HG02678 (cell line): ENCODE measurements around the gene PXMP4.
A peak's percentile ranks its signal among the peaks of the same experiment; 100 is the strongest.

Source experiments
- ATAC-seq: cut with Tn5 transposase; IDR thresholded peaks from one replicate; pipeline ENCODE4 v1.9.1; 2021; ENCODE audit warnings: mild to moderate bottlenecking, moderate library complexity; ENCODE audit not compliant: unreplicated experiment

Gene PXMP4

DNA sequence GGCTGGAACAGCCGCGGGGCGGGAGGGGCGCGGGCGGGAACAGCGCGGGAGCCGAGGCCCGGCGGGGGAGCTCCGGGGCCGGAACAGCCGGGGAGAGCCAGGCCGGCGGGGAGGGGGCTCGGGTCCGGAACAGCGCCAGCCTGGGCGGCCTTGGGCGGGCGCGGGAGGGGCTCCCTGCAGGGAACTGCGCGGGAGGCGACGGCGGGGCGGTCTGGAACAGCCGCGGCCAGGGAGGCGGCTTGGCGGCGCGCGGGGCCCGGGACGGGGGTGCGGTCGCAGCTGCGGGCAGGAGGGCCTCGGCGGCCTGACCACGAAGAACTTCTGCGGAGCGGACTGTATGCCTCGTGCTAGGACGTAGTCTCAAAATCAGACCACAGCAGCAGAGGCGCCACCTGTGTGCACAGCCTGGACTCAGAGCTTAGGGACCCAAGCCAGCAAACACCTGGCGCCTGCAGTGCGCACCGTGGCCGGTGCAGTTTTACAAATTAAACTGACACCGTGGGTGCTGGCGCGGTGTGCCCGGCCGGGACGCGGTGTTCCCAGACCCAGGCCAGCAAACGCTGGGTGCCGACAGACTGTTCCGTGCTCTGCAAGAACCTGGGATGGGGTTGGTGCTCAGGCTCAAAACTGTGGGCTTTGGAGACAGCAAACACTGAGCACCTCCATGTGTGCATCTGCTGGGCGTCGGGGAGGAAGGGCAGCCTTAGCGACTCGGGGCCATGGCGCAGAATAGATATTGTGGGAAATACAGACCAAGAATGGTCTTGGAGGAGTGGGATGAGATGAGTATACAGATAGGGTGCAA is 12.3 kb upstream of the PXMP4 start:
- peak; percentile 48 for ATAC-seq

DNA sequence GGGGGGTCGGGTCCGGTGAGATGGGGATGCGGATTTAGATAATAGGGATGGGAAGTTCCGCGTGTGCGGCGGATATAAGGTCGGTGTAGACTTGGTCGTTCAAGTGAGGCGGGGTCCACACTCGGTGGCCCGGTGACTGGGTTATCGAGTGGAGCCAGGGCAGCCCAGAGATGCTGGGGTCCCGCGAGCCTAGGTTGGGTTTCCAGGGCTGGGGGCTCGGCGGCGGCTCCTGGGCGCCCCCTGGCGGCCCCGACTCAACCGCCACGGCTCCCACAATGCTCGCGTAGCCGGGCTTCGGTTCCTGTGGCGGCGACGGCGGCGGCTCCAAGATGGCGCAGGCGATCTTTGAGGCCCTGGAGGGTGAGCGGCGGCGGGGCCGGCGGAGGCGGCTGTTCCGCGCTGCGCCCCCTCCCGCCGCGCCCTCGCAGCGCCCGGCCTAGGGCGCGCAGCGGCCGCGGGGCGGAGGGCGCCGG is 11.6 kb upstream of the PXMP4 start, which contains the start of gene ZNF341:
Gene ZNF341 (plus strand): TSS at position 304 of the 473 bp plus-strand sequence. CDS start 26 bp downstream, at position 330.
- ATAC-seq, result peak; percentile 74

DNA sequence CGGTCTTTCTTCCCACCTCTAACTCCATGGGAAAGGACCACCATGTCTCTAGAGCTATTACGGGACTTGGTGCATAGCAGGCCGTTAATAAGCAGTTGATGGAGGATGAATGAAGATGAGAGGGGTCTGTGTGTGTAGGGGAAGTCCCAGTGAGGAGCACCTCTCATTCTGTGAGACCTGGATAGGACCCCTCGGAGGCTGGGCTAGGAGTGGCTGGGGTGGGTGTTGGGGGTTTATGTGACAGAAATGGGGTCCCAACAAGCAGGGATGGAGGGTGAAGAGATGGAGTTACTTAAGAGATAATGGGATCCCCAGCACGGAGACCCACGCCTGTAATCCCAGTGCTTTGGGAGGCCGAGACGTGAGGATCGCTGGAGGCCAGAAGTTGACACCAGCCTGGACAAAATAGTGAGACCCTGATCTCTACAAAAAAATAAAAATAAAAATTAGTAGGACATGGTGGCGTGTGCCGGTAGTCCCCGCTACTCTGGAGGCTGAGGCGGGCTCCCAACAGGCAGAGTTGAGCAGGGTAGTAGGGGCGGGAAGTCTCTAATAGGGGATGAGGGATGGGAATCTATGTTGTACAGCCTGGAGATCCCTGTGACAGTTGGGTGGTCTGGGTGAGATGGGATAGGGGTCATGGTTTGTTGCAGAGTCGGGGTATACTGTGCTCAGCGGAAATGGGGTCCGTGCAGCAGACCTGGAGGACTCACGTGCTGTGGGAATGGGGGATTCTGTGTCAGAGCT is 11.0 kb upstream of the PXMP4 start:
- no peak for ATAC-seq

DNA sequence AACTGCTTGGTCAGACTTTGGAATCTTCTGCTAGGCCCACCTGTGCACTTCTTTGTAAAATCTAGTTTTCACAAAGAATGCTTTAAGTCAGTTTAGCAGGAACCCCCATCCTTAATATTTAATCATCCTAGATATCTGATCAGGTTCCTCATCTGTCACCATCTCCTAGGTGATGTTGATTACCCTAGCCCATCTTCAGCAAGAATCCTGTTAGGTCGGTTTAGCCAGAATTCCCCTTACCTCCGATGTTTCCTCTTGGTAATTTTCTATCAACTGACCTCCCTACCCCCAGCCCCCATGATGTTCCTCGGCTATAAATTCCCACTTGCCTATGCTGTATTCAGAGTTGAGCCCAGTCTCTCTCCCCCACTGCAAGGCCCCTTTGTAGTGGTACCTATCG is 9.0 kb upstream of the PXMP4 start:
- no peak for ATAC-seq

DNA sequence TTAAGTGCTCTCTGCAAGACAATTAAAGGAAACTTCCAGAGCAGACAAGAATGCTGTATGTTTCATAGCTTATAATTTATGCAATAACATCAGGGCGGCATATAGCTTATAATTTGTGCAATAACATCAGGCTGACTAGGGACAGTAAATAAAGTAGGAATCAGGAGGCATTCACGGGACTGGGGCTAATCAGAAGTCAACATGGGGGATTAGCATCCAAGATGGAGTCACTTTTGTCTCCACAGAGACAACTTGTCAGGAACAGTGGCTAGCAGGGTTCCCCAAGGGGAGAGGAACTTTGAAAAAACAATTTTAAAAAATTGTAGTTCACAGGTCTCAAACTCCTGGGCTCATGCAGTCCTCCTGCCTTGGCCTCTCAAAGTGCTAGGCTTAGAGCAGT is 8.4 kb upstream of the PXMP4 start:
- no peak for ATAC-seq

DNA sequence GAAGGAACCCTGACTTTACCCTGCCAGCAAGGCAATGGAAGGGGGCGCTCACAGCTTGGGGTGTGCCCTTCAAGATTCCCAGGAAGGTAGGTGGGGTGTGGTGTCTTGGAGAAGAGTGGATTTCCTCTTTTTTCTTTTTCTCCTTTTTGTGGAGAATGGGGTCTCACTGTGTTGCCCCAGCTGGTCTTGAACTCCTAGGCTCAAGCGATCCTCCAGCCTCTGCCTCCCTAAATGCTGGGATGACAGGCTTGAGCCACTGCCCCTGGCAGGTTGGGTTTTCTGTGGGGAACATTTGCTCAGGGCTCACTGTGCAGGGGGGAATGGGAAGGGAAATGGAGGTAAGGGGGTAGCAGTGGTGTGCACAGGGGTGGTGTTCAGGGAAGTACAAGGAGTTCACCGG is 7.7 kb upstream of the PXMP4 start:
- no peak for ATAC-seq

DNA sequence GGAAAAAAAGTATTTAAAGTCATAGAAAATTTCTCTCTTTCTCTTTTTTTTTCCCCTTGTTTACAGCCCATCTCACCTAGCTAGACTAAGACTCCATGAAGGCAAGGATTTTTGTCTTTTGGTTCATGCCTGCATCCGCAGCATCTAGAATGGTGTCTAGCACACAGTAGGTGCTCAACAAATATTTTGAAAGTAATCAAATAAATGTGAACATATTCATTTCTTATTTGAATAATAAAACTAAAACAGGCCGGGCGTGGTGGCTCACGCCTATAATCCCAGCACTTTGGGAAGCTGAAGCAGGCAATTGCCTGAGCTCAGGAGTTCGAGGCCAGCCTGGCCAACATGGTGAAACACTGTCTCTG is 7.0 kb upstream of the PXMP4 start:
- no peak for ATAC-seq

DNA sequence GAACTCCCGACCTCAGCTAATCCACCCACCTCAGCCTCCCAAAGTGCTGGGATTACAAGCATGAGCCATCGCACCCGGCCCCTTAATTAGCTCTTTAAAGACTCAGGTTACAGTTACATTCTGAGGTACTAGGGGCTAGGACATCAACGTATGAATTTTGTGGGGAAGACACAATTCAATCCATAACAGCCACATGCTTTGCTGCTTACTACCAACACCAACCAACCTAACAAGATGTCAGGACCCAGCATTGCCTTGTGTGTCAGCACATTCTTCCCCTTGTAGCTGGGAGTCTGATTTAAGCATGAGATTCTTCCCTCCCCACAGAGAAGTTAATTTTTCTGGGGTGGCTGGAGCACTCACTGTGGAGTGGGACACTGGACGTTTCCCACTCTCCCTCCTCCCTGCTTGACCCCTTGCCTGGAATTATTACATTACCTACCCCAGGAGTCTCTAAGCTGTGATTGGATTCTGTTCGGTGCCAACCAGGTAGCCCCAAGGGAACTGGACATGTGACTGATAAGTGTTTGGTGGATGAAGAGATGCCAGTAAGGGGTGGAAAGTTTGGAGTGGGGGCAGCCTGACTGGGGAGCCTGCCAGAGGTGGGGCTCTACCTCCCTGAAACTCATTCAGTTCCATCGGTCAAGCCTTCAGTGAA is 5.6 kb upstream of the PXMP4 start:
- ATAC-seq, result no peak

DNA sequence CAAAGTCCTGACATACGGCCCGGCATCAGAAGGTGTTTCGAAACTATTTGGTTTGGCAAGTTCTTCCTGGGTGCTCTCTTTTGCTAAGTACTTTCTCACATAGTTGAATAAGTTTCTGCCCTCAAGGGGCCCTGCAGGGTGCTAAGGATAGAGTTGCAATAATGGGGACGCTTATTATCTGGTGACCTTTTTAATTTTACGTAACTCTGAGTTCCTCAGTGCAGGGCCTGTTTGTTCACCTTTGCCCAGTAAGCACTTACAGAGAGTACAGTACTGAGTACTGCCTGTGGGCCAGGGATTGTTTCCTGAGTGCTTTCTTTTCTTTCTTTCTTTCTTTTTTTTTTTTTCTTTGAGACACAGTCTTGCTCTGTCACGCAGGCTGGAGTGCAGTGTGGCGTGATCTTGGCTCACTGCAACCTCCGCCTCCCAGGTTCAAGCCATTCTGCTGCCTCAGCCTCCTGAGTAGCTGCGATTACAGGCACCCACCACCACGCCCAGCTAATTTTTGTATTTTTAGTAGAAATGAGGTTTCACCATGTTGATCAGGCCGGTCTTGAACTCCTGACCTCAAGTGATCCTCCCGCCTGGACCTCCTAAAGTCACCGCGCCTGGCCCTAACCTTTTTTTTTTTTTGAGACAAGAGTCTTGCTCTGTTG is 4.5 kb upstream of the PXMP4 start:
- ATAC-seq, result no peak

DNA sequence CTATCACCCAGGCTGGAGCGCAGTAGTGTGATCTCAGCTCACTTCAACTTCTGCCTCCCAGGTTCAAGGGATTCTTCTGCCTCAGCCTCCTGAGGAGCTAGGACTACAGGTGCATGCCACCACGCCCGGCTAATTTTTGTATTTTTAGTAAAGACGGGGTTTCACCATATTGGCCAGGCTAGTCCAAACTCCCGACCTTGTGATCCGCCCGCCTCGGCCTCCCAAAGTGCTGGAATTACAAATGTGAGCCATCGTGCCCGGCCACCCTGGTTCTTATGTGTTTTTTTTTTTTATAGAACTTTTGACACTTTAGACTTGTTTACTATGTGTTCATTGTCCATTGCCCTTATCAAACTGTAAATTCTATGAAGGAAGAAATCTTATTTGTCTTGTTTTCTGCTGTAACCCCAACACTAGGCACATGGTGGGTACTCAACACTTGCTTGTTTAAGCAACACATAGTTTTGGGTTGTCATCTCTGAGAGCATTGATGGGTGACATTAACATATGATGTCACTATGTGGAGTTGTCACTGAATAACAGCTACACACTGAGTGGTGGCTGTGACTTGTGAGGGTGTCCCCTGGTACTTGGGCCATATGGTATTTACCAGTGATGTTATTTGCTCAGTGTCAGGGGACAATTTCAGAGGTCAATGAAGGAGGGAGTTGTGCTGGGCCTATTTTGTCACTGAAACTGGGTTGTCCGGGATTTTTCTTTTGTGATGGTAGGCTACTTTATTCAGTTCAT is 1.5 kb upstream of the PXMP4 start:
- no peak for ATAC-seq

DNA sequence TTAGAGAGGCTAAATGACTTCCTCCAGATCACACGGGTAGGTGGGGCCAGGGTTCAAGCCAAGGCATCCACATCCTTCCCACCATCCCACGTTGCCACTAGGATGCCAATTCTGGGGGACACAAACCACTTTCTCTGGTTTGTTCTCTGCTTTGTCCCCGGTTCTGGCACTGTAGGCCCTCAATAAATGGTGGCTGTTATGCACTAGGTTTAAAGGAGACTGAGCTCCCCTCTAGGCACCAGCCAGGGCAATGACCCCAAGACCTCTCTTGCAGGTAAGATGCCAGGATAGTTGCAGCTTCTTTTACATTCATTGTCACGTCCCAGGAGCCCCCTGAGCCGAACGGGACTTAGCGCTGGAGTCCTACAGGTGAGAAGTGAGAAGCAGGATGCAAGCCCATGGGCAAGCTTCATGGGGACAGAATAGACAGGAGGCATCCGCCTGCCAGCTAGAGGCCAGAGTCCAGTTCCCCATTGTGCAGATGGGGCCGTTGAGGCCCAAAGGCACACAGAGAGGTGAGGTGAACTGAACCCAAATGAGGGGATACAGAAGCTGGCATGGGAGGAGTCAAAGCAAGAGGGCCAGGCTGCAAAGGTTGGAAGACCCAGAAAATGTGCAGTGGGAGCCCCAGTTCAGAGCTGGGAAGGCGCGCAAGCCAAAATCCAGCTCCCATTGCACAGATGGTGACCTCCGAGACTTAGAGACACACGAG is 677 bp downstream of the PXMP4 start:
- ATAC-seq, result no peak

DNA sequence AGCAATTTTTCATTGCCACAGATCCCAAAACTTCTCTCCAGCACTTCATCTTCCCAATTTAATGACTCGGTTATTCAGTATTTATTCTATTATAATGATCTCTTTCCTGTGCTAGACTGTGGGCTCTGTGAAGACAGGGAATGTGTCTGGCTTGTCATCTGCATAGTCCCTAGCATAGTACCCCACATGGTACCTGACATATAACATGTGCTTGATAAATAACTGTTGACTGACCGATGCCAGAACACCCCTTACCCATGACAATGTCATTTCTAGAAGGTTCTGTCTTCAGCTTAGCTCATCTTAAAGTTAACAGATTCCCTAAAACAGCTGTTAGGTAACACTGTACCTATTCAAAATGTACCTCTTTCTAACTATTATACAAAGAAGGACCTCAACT is 3.6 kb downstream of the PXMP4 start:
- no peak for ATAC-seq

DNA sequence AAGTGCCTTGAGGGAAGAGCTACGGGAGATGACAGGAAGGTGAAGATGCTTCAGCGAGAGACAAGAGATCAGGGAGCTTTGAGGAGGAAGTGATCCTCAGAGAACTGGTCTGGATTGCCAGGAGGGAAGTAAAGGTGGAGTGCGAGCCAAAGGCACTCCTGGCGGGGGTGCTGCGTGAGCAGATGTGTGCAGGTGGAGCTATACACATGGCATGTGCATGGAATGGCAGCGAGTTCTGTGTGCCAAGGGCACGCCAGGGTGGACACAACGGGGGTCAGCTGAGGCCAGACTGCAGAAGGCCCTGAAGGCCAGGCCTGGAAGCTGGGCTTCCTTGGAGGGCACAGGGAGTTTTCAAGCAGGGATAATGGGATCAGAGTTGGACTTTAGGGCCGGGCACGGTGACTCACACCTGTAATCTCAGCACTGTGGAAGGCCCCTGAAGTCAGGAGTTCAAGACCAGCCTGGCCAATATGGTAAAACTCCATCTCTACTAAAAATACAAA is 6.2 kb downstream of the PXMP4 start:
- ATAC-seq, result no peak

DNA sequence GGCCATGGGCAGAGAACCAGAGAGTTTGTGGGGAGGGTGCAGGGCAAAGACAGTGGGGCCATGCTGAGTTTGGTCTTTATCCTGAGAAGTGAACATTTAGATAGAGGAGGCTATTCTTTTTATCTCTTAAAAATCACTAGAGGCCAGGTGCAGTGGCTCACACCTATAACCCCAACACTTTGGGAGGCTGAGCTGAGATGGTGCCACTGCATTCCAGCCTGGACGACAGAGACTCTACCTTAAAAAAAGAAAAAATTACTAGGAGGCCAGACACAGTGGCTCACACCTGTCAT is 8.7 kb downstream of the PXMP4 start:
- ATAC-seq, result no peak

DNA sequence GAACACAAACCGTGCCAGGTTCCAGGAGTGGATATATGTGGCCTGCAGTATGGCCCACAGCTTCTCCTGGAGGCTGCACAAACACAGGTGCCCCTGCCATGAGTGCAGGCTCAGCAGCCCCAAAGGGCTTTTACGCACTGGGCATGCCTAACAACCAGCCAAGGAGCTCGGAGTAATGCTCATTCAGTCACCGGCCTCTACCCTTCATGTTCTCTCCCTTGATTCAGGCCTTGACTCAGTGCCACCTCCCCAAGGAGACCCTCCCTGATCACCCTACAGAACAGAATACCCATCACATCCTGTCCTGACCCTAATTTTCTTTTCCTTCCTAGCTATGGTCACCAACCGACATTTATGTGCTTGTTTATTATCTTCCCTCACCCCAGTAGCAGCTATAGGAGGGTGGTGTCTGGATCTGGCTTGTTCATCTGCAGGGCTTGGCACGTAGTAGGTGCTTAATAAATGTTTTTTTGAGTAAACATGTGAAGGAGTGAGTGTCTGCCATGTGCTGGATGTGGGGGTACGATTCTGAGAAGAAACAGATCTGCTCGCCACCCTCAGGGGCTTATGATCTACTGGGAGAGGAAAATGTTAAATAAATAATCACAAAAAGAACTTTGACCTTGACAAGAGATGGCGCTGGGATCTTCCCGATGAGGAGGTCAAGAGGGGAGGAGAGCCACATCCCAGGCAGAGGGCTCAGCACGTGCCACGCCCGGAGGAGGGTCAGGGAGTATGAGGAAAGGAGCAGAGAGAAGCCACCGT is 9.2 kb downstream of the PXMP4 start:
- no peak for ATAC-seq

DNA sequence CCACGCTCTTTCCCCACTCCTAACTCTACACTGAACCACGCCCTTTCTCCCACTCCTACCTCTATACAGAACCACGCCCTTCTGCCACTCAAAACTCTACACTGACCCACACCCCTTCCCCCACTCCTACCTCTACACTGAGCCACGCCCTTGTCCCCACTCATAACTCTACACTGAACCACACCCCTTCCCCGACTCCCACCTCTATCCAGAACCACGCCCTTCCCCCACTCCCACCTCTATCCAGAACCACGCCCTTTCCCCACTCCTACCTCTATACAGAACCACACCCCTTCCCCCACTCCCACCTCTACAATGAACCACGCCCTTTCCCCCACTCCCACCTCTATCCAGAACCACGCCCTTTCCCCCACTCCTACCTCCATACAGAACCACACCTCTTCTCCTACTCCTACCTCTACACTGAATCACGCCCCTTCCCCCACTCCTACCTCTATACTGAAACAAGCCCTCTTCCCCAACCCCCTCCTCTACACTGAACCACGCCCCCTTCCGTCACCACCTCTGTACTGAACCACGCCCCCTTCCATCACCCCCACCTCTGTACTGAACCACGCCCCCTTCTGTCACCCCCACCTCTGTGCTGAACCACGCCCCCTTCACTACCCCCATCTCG is 10.1 kb downstream of the PXMP4 start:
- ATAC-seq, result no peak

DNA sequence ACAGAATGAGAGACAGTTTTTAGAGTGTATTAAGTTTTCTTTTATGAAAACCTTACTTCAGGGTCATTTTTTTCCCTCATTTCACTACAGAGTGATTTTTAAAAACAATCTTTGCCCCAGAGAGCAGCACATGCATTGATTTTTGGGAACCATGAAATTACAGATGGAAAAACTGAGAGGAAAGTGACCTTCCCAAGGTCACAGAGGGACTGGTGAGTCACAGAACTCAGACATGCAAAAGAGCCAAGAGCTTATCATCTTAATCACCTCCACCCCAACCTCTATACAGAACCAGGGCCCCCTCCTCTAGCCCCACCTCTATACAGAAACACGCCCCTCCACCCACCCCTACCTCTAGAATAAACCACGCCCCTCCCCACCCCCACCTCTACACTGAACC is 10.7 kb downstream of the PXMP4 start:
- ATAC-seq, result no peak

DNA sequence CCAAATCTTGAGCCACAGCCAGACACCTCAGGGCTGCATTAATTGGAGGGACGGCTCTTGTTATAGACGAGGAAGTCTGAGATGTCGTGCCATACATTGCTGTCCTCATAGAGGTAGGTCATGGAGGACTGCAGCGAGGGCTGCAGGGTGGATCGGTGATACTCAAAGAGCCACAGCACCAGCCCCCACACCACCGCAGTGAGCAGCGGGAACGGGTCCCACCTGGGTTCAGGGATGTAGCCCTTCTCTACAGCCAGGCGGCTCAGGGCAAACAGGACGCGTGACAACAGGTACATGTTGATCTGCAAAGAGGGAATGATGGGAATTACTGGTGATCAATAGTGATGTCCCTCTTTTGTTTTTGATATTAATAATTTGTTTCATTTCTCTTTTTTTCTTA is 12.4 kb downstream of the PXMP4 start:
- ATAC-seq, result no peak
